ENCODE results near the gene RUVBL1.

The RUVBL1 gene

GRCh38 chr3:128131897-128132646, 8.5 kb upstream of the RUVBL1 start:
- DNase-seq, result no peak

- no peak for DNase-seq
Observed at GRCh38 chr3:128128251-128128650, 4.6 kb upstream of the RUVBL1 start.

- no peak for DNase-seq
Observed at GRCh38 chr3:128127236-128127635, 3.6 kb upstream of the RUVBL1 start.

- DNase-seq, result no peak
Observed at GRCh38 chr3:128123156-128123537, 465 bp downstream of the RUVBL1 start.

GRCh38 chr3:128122013-128122412, 1.6 kb downstream of the RUVBL1 start:
- DNase-seq, result no peak

- no peak for DNase-seq
Observed at GRCh38 chr3:128113817-128114794, 9.5 kb downstream of the RUVBL1 start.

GRCh38 chr3:128112357-128112968, 11.1 kb downstream of the RUVBL1 start:
- peak; percentile 54 for DNase-seq

- no peak for DNase-seq
Observed at GRCh38 chr3:128111147-128111546, 12.5 kb downstream of the RUVBL1 start.

GRCh38 chr3:128107834-128108233, 15.8 kb downstream of the RUVBL1 start:
- DNase-seq, result no peak

GRCh38 chr3:128103136-128103676, 20.4 kb downstream of the RUVBL1 start:
- no peak for DNase-seq

GRCh38 chr3:128100638-128101037, 23.0 kb downstream of the RUVBL1 start:
- no peak for DNase-seq

- no peak for DNase-seq
Observed at GRCh38 chr3:128100161-128100560, 23.5 kb downstream of the RUVBL1 start.

- DNase-seq, result no peak
Observed at GRCh38 chr3:128098234-128098633, 25.4 kb downstream of the RUVBL1 start.

- peak; percentile 71 for DNase-seq
Observed at GRCh38 chr3:128095222-128095703, 28.3 kb downstream of the RUVBL1 start.

- no peak for DNase-seq
Observed at GRCh38 chr3:128094295-128095151, 29.1 kb downstream of the RUVBL1 start.

- no peak for DNase-seq
Observed at GRCh38 chr3:128091586-128091985, 32.0 kb downstream of the RUVBL1 start.

GRCh38 chr3:128089135-128089534, 34.5 kb downstream of the RUVBL1 start:
- no peak for DNase-seq

- no peak for DNase-seq
Observed at GRCh38 chr3:128084675-128085021, 39.0 kb downstream of the RUVBL1 start.

- no peak for DNase-seq
Observed at GRCh38 chr3:128083980-128084674, 39.5 kb downstream of the RUVBL1 start.

- DNase-seq, result no peak
Observed at GRCh38 chr3:128083396-128083795, 40.2 kb downstream of the RUVBL1 start.

- DNase-seq, result no peak
Observed at GRCh38 chr3:128082546-128082945, 41.1 kb downstream of the RUVBL1 start.

Measured in NCI-H226 (cell line).